Effector memory CD8-positive, alpha-beta T cell (primary cell): Measurements from ENCODE around the gene LAG3.

Experiments
- ATAC-seq: fragments of 150-1000 bp; cut with Tn5 transposase; replicated peaks from 2 replicates; pipeline ENCODE4 v1.10.0; 2021; ENCODE audit warnings: mild to moderate bottlenecking, moderate library complexity
- DNase-seq, 3 experiments: peaks; one replicate each; pipeline ENCODE4 v3.0.0; 2021
- H3K27ac Mint-ChIP-seq, 2 donors: one replicate each; pipeline ENCODE4 v1.8.0; 2022; ENCODE audit warnings: mild to moderate bottlenecking in 2 of 2, mixed read lengths in 2 of 2, moderate library complexity in 2 of 2
- H3K27me3 Mint-ChIP-seq, 2 donors: one replicate each; pipeline ENCODE4 v1.8.0; 2022; ENCODE audit warnings: mixed read lengths in 2 of 2
- H3K36me3 Mint-ChIP-seq: one replicate; pipeline ENCODE4 v1.8.0; 2022; ENCODE audit warnings: mild to moderate bottlenecking, moderate library complexity, mixed read lengths; ENCODE audit not compliant: insufficient read depth
- H3K4me1 Mint-ChIP-seq, 2 donors: one replicate each; pipeline ENCODE4 v1.8.0; 2022; ENCODE audit warnings: low read depth in 2 of 2, mixed read lengths in 2 of 2
- H3K4me3 Mint-ChIP-seq, 2 donors: one replicate each; pipeline ENCODE4 v1.8.0; 2022; ENCODE audit warnings: mild to moderate bottlenecking in 2 of 2, mixed read lengths in 2 of 2, moderate library complexity in 2 of 2
- H3K9me3 Mint-ChIP-seq, 2 donors: one replicate each; pipeline ENCODE4 v1.8.0; 2022; ENCODE audit warnings: mixed read lengths in 2 of 2

Gene LAG3

DNA sequence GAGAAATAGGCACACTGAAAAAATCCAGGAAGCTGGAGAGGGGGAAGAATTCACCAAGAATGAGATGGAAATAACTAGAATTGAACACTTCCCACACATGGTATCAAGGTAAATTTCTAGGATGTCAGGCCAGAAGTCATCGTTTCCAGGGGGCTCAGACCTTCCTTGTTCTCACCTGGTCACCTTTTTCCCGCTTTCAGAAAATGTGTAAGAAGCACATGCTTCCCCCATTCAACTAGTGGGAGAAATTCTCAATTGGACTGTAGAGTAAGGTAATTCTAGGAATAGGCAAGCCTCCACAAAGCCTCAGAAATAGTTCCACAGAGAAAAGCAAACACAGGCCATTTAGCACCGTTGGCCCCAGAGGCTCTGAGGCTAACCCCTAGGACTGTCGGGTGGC is 8.9 kb upstream of the LAG3 start:
- DNase-seq, result no peak
- no peak overlapping the region for H3K27ac Mint-ChIP-seq
- no peak overlapping the region for H3K4me3 Mint-ChIP-seq
- peaks cover 7% of the 10 kb centered on the region for H3K36me3 Mint-ChIP-seq
- no peaks in the 10 kb centered on the region for H3K9me3 Mint-ChIP-seq
- H3K4me1 Mint-ChIP-seq, result peaks cover 30 to 31% of the 10 kb centered on the region in 2 donors
- H3K27me3 Mint-ChIP-seq, result peaks cover 17 to 33% of the 10 kb centered on the region in 2 donors
- no peak for ATAC-seq

DNA sequence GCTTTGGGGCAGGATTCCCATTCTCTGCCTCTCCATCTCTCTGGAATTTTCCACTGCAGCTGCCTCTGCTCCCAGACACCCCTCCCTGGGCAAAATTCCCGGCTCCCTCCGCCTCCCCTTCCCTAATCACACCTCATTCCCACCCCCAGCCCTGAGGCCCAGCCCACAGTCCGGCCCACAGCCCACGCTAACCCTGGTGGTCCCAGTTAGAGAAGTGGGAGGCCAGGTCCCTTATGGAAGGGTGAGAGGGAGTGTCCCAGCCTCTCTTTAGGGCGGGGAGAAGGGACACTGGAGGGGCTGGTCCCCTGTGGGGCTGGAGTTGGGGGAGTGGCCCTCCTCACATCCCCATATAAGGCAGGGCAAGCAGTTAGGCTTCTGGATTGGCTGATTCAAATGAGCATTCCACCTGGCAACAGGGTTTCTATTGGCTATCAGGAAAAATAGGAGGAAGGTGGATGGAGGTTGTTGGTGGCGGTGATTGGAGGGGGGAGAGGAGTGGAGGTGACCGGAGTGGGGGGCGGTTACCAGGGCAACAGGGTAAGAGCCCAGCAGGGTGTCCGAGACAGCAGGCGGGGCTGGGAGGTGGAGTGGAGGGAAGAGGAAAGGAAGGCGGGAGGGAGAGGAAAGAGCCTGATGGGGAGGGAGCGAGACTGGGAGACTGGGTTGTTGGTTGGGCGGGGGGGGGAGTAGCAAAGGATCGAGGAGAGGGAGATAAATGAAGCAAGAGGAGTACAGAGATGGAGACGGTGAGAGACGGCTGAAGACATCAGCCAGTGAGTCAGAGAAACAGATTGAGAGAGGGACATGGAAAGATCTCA is 8.1 kb upstream of the LAG3 start:
- Mint-ChIP-seq H3K9me3 (no peaks in the 10 kb centered on the region), H3K27ac (peak overlapping the region; percentile 34 to 80), H3K4me1 (peaks cover 32 to 34% of the 10 kb centered on the region in 2 donors), H3K36me3 (peaks cover 7% of the 10 kb centered on the region), H3K27me3 (peaks cover 17 to 37% of the 10 kb centered on the region in 2 donors), H3K4me3 (peak overlapping the region; percentile 66 to 75)
- ATAC-seq, result peak; percentile 80
- peak; percentile 48 to 57 (median 49) for DNase-seq

DNA sequence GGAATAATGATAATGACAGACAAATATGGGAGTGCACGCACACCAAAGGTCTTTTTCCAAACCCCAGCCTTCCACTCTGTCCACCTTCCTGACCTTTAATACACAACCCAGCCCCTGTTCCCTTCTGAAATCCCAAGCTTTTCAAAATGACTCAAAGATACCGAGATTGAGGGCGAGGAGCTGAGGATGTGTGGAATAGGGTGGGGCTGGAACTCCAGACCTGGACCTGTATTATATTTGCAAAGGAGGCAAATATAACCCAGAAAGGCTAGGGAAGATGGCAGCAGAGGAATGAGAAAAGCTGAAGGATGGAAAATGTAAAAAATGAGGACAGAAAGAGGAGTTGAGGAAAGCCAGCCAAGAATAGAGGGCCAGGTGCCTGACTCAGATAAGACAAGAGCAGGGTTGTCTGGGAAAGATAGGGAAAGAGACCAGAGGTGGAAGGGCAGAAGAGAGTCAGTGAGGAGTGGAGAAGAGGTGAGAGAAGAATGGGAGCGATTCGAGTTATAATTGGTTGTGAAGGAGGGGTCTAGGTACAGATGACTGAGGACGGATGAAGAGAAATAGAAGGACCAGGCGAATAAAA is 7.2 kb upstream of the LAG3 start:
- ATAC-seq (no peak), DNase-seq (no peak)
- peak overlapping the region in 1 of 2 donors; percentile 46 for H3K27ac Mint-ChIP-seq
- H3K27me3 Mint-ChIP-seq, result peaks cover 17 to 37% of the 10 kb centered on the region in 2 donors
- no peaks in the 10 kb centered on the region for H3K9me3 Mint-ChIP-seq
- peaks cover 11% of the 10 kb centered on the region for H3K36me3 Mint-ChIP-seq
- peaks cover 34 to 36% of the 10 kb centered on the region in 2 donors for H3K4me1 Mint-ChIP-seq
- peak overlapping the region; percentile 44 to 75 for H3K4me3 Mint-ChIP-seq

DNA sequence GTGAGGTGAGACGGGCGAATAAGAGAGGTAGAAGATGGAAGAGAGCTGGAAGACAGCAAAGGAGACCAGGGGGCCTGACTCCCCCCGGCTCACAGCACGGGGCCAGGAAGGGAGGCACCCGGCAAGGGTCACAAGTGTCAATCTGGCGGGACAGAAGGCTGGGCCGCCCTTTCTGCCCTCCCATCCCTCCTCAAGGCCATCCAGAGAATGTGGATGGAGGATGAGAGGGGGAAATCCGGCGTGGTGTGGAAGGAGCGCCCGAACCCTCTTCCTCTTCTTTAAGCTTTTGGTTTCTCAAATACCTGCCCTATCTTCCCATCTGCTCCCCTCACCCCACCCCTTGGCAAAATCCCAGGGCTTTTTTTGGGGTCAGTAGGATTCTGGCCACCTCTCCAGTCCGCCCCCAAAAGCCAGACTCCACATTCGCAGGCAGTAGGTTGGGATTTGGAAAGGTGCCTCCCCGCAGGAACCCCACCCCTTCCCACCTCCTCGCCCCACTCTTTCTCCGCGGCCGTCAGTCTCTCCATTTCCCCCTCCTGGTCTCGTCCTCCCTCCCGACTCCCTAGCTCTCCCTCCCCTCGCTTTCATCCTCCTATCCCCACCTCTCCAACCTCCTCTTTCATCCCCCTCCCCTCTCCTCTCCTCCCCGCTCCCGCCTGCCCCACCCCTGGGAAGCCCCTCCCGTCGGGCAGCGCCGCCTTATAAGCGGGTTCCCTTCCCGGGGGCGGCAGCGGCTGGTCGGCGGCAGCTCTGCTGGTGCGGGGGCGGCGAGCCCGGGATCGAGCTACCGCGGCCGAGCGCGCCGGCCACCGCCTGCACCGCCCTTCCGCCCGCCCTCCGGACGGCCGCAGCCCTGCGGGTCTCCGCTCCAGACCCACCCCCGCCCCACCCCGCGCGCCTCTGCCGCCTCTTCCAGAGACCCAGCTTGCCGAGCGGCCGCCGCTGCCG is 6.4 kb upstream of the LAG3 start, which contains the start of gene PTMS:
Gene PTMS (plus strand): TSS at position 730 of the 948 bp plus-strand sequence. CDS start 343 bp downstream, outside the sequence.
- Mint-ChIP-seq H3K4me3 (peak within 1 kb of the TSS; percentile 88 to 91), H3K9me3 (no peaks in the 10 kb centered on the region), H3K27ac (peak within 1 kb of the TSS; percentile 50 to 74), H3K27me3 (peaks cover 17 to 37% of the 10 kb centered on the region in 2 donors), H3K4me1 (peaks cover 34 to 38% of the 10 kb centered on the region in 2 donors), H3K36me3 (peaks cover 11% of the 10 kb centered on the region)
- ATAC-seq (no peak), DNase-seq (no peak)

DNA sequence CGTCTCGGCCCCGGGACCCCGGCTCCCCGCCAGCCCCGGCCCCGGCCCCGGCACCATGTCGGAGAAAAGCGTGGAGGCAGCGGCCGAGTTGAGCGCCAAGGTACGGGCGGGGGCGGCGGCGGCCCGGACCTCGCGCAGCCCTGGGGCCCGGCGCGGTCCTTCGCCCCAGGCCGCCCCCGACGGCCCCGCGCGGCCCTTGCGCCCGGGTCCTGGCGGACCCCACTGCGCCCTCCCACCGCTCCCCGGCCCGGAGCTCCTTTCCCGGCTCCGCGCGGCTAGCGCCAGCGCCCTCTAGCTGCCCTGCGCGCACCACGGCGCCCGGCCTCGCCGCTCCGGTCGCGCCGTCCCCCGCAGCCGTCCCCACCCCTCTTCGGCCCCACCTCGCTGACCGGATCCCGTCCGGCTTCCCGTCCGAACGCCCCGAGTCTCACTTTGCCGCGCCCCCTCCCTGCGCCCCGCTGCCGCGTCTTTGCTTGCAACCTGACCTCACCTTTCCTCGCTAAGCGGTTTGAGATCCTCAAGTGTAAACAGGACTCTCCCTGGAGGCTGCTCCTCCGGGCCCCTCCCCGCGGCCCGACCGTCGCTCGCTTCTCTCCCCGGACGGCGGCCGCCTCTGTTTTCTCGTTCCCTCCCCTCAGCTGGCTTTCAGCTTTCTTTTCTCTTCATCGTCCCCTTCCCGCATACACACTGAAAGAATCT is 5.5 kb upstream of the LAG3 start:
- peak; percentile 34 to 44 (median 37) for DNase-seq
- peaks cover 17 to 37% of the 10 kb centered on the region in 2 donors for H3K27me3 Mint-ChIP-seq

DNA sequence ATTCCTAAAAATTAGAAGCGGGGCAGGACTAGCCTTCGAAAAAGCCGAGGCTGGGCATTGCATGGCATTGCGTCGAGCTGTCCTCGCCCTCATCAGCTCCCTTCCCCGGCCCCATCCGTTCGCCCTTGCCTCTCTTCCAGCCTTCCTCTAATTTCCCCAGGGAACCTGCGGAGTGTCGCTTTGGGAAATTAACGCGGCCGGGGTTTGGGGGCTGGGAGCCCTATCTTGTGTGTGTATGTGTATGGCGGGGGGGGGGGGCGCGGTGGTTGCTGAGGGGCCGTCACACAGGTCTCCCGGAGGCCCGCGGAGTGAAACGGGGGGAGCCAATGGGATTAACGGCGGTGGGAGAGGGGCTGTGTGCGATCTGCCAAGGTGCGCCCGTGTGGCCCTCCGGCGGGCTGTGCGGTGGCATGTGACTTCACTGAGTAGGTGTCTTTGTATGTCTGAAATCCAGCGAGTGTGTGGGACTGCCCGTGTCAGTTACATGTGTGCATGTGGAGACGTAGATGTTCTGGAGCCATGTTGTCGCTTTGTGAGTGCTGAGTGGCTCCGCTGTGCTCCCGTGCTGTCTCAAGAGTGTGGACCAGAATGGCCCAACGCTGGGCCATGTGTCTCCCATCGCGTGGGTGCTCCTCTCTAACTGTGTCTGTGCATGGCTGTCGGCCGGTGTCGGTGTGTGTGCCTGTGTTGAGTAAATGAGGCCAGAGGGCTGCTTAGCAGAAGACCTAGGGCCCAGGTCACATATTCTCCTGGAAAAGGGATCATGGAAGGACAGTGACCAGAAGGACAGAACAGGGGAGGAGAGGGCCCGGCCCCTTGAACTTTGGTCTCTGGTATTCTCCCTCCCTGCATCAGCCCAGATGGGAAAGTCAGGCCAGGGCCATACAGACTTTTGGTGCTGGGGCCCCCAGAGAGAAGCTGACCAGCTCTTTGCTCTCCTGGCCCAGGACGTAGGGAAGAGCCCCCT is 4.7 kb upstream of the LAG3 start:
- Mint-ChIP-seq H3K4me3 (peak overlapping the region; percentile 88 to 91), H3K4me1 (peaks cover 47 to 49% of the 10 kb centered on the region in 2 donors), H3K27ac (peak overlapping the region; percentile 50 to 74), H3K27me3 (peaks cover 17 to 37% of the 10 kb centered on the region in 2 donors), H3K9me3 (no peaks in the 10 kb centered on the region), H3K36me3 (peaks cover 17% of the 10 kb centered on the region)
- DNase-seq, result no peak
- no peak for ATAC-seq

More for the DNA sequence above, 5.5 kb upstream of the LAG3 start:
- ATAC-seq, result peak; percentile 69
- Mint-ChIP-seq H3K4me1 (peaks cover 40 to 42% of the 10 kb centered on the region in 2 donors), H3K9me3 (no peaks in the 10 kb centered on the region), H3K4me3 (peak overlapping the region; percentile 88 to 91), H3K36me3 (peaks cover 14% of the 10 kb centered on the region), H3K27ac (peak overlapping the region; percentile 50 to 74)

DNA sequence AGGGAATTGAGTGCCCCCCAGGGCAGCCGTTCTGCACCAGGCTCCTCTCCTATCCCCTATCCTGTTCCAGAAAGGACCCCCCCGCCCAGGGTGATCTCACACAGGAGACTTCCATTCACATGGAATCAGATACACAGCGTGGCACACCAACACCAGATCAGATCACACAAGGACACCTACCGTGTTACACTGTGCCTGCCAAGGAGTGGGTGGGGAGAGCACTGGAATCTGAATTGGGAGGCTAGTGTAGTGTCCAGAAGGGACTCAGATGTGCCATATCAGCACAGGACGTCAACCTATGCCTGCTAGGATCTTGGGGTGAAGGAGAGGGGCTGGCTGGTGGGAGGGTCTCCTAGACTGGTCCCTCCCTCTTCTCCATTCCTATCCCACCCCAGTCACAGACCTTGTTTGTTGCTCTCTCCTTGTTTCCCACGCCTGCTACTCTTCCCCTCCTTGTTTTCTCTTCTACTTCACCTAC is 3.8 kb upstream of the LAG3 start:
- Mint-ChIP-seq H3K9me3 (no peaks in the 10 kb centered on the region), H3K36me3 (peaks cover 17% of the 10 kb centered on the region), H3K4me3 (peak overlapping the region in 1 of 2 donors; percentile 91), H3K27ac (peak overlapping the region; percentile 19 to 74), H3K27me3 (peaks cover 17 to 37% of the 10 kb centered on the region in 2 donors), H3K4me1 (peaks cover 55 to 57% of the 10 kb centered on the region in 2 donors)
- DNase-seq, result no peak
- ATAC-seq, result no peak

DNA sequence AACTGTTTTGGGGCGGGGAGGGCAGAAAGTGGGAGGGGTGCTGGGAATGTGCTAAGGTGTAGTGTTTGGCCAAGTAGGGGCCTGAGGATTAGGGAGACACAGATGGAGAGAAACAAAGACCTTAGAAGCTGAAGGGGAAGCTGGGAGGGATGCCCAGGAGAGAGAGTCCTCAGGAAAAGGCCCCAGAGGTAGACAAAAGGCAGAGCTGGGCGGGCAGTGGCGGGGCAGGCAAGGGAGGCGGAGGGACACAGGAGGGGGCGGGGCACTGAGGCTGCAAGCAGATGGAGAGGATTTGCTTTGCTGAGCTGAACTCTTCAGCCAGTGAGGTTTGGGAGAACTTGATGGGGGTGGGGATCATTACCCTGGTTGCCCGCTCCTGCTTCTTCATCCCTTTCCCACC is 3.3 kb upstream of the LAG3 start:
- Mint-ChIP-seq H3K9me3 (no peaks in the 10 kb centered on the region), H3K4me3 (no peak overlapping the region), H3K27ac (peak overlapping the region; percentile 19 to 74), H3K27me3 (peaks cover 16 to 34% of the 10 kb centered on the region in 2 donors), H3K4me1 (peaks cover 55 to 56% of the 10 kb centered on the region in 2 donors), H3K36me3 (peaks cover 17% of the 10 kb centered on the region)
- no peak for DNase-seq
- ATAC-seq, result no peak

DNA sequence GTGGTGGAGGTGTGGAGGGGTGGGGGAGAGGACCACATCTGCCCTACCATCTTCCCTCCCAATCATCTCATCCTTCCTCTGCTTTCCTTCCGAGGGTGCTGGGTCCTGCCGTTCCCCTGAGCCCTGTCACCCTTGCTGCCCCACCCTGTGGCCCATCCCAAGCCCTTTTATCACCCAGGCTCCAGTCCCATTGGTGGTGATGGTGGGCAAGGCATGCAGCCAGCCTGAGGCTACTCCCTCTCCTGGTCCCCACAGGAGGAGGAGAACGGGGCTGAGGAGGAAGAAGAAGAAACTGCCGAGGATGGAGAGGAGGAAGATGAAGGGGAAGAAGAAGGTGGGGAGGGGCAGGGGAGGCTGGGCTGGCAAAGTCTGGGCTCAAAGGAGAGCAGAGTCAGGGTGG is 2.7 kb upstream of the LAG3 start:
- no peak for DNase-seq
- Mint-ChIP-seq H3K36me3 (peaks cover 19% of the 10 kb centered on the region), H3K9me3 (no peaks in the 10 kb centered on the region), H3K27me3 (peaks cover 9 to 28% of the 10 kb centered on the region in 2 donors), H3K27ac (peak overlapping the region; percentile 38 to 74), H3K4me3 (no peak overlapping the region), H3K4me1 (peaks cover 54 to 56% of the 10 kb centered on the region in 2 donors)
- ATAC-seq, result no peak

DNA sequence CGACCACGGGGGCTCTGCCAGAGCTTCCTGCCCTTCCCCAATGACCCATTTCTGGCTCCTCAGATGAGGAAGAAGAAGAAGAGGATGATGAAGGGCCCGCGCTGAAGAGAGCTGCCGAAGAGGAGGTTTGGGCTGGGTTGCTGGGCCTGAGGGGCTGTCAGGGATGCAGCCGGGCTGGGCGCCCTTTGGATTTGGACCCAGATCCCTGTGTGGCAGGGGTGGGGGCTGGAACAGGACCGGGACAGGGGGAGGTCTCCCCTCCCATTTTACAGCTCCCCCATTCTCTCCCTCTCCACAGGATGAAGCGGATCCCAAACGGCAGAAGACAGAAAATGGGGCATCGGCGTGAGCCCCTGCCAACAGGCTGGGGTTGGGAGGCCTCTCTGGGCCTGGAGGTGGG is 2.2 kb upstream of the LAG3 start:
- H3K4me1 Mint-ChIP-seq, result peaks cover 57% of the 10 kb centered on the region in 2 donors
- H3K27ac Mint-ChIP-seq, result peak overlapping the region in 1 of 2 donors; percentile 38
- peaks cover 6 to 23% of the 10 kb centered on the region in 2 donors for H3K27me3 Mint-ChIP-seq
- no peak for DNase-seq
- H3K9me3 Mint-ChIP-seq, result no peaks in the 10 kb centered on the region
- no peak for ATAC-seq
- no peak overlapping the region for H3K4me3 Mint-ChIP-seq
- H3K36me3 Mint-ChIP-seq, result peaks cover 22% of the 10 kb centered on the region

DNA sequence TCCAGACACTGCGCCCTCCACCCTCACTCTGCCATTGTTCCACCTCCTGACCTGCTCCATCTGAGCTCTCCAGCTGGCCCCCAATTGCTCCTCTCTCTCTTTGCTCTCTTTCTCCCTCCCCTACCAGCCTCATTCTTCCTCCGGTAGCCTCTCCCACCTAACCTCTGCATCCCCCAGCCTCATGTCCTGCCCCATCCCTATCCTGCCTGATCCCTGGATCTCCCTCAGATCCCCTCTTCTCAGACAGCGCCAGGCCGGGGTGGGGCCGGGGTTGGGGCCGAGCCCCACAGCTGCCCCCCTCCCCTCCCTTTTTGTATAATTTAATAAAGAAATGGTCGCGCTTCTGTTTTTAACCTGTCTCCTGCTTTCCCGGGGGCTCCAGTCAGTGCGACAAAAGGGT is 1.7 kb upstream of the LAG3 start:
- no peaks in the 10 kb centered on the region for H3K9me3 Mint-ChIP-seq
- peaks cover 1 to 19% of the 10 kb centered on the region in 2 donors for H3K27me3 Mint-ChIP-seq
- no peak overlapping the region for H3K4me3 Mint-ChIP-seq
- peaks cover 57 to 58% of the 10 kb centered on the region in 2 donors for H3K4me1 Mint-ChIP-seq
- ATAC-seq, result no peak
- peaks cover 27% of the 10 kb centered on the region for H3K36me3 Mint-ChIP-seq
- no peak for DNase-seq
- H3K27ac Mint-ChIP-seq, result peak overlapping the region; percentile 38 to 91
